Endothelial cell of umbilical vein (primary cell): ENCODE measurements around the gene CDIP1. TPM values are rescaled to one million over a fixed set of nuclear protein-coding genes. Genes with fewer than 3 reads are reported as not detected.

ENCODE experiments used
- BruUV-seq: library from RNA; stranded (reverse); fragments of 400-500 nt; replicated peaks from 2 replicates; lab custom pipeline; 2021; lab: Mats Ljungman, UMichigan
- CTCF ChIA-PET: fragments of 300-600, 350-600 bp; sonication (Branson Sonifier 250); formaldehyde crosslinking; loops from one replicate; lab custom pipeline; 2021; ENCODE audit warnings: antibody characterized with exemption, inconsistent platforms; lab: Charles Lee
- POLR2A ChIA-PET: fragments of 300-600, 350-600 bp; sonication (Branson Sonifier 250); formaldehyde crosslinking; loops from one replicate; lab custom pipeline; 2021; ENCODE audit warnings: antibody characterized with exemption, inconsistent platforms; lab: Charles Lee
- DNase-seq: peaks from one replicate; pipeline ENCODE4 v3.0.0-alpha.2; 2011; ENCODE audit warnings: low read depth, low spot score
- FAIRE-seq: peaks from 2 replicates; lab custom pipeline; 2011; peaks lifted over from hg19 to GRCh38; lab: Jason Lieb, UNC
- H2AFZ ChIP-seq: 2 replicates; pipeline ENCODE4 v1.6.0; 2012; ENCODE audit warnings: low read depth, low read length, control low read depth, inconsistent platforms
- H3K27ac ChIP-seq: 2 replicates; pipeline ENCODE4 v1.5.1; 2011; ENCODE audit warnings: low read depth, mild to moderate bottlenecking, control low read depth, low read length, moderate library complexity; ENCODE audit not compliant: insufficient read depth
- H3K27me3 ChIP-seq, 2 experiments: 2 replicates each; pipeline versions ENCODE4 v1.6.0 to v1.6.1; 2011; ENCODE audit warnings: low read length in 2 of 2, mixed read lengths in 1 of 2; ENCODE audit not compliant: control insufficient read depth in 2 of 2, insufficient read depth in 2 of 2
- H3K36me3 ChIP-seq, 2 experiments: 2 replicates in 1 of 2; 3 replicates in 1 of 2; pipeline ENCODE4 v1.5.1; 2011; ENCODE audit warnings: low read length in 2 of 2, mild to moderate bottlenecking in 1 of 2, moderate library complexity in 1 of 2; ENCODE audit not compliant: control insufficient read depth in 2 of 2, insufficient read depth in 2 of 2; ENCODE audit errors: extremely low read depth in 1 of 2
- H3K4me1 ChIP-seq: 3 replicates; pipeline ENCODE4 v1.5.1; 2011; ENCODE audit warnings: mild to moderate bottlenecking, low read length; ENCODE audit not compliant: control insufficient read depth, insufficient read depth; ENCODE audit errors: extremely low read depth
- H3K4me2 ChIP-seq: 2 replicates; pipeline ENCODE4 v1.6.1; 2011; ENCODE audit warnings: low read length, control low read depth, mixed read lengths; ENCODE audit not compliant: insufficient read depth
- H3K4me3 ChIP-seq, 3 experiments: fragments of 200-600 bp in 1 of 3; sonication (generic), shearing (Covaris generic) in 1 of 3; replicated peaks in 1 of 3; 2 replicates each; pipeline ENCODE4 v1.5.1; 2011 to 2016; ENCODE audit warnings: control low read depth in 3 of 3, low read length in 3 of 3, mild to moderate bottlenecking in 2 of 3, inconsistent platforms in 1 of 3, low read depth in 1 of 3, moderate library complexity in 1 of 3; ENCODE audit not compliant: insufficient read depth in 1 of 3
- H3K79me2 ChIP-seq: 2 replicates; pipeline ENCODE4 v1.6.0; 2012; ENCODE audit warnings: low read length, inconsistent platforms; ENCODE audit not compliant: control insufficient read depth, insufficient read depth
- H3K9ac ChIP-seq: replicated peaks from 2 replicates; pipeline ENCODE3; 2011; ENCODE audit warnings: low read length, control low read depth; ENCODE audit not compliant: insufficient read depth; ENCODE audit errors: extremely low read depth
- H3K9me1 ChIP-seq: replicated peaks from 3 replicates; pipeline ENCODE4 v1.6.0; 2011; ENCODE audit warnings: mild to moderate bottlenecking, low read length; ENCODE audit not compliant: control insufficient read depth, insufficient read depth; ENCODE audit errors: extremely low read depth
- H3K9me3 ChIP-seq: replicated peaks from 2 replicates; pipeline ENCODE4 v1.5.1; 2012; ENCODE audit warnings: low read length, inconsistent platforms; ENCODE audit not compliant: control insufficient read depth, insufficient read depth
- H4K20me1 ChIP-seq: replicated peaks from 2 replicates; pipeline ENCODE3; 2011; ENCODE audit warnings: mild to moderate bottlenecking, low read length; ENCODE audit not compliant: control insufficient read depth, insufficient read depth; ENCODE audit errors: extremely low read depth
- CTCF ChIP-seq, 2 donors: IDR thresholded peaks; 1 replicate in 1 of 2; 2 replicates in 1 of 2; pipeline ENCODE4 v1.5.1; 2011; ENCODE audit warnings: low read length in 2 of 2, mild to moderate bottlenecking in 2 of 2, moderate library complexity in 2 of 2, control low read depth in 1 of 2, inconsistent platforms in 1 of 2, low read depth in 1 of 2; ENCODE audit not compliant: insufficient read depth in 1 of 2; ENCODE audit errors: extremely low read depth in 1 of 2
- EZH2 ChIP-seq: IDR thresholded peaks from 2 replicates; pipeline ENCODE4 v1.6.1; 2012; ENCODE audit warnings: borderline replicate concordance, low read depth, mild to moderate bottlenecking, moderate library complexity, low read length, inconsistent platforms; ENCODE audit not compliant: severe bottlenecking
- FOS ChIP-seq: IDR thresholded peaks from 2 replicates; pipeline ENCODE4 v1.6.1; 2011; ENCODE audit warnings: mild to moderate bottlenecking, low read length, moderate library complexity, borderline replicate concordance; ENCODE audit not compliant: insufficient read depth
- GATA2 ChIP-seq: IDR thresholded peaks from 2 replicates; pipeline ENCODE4 v1.7.0; 2011; ENCODE audit warnings: low read depth, mild to moderate bottlenecking, moderate library complexity, mixed read lengths, low read length; ENCODE audit not compliant: insufficient read length, insufficient read depth
- JUN ChIP-seq: IDR thresholded peaks from 2 replicates; pipeline ENCODE4 v1.6.1; 2011; ENCODE audit warnings: borderline replicate concordance, low read depth; ENCODE audit not compliant: insufficient read length, insufficient read depth
- MAX ChIP-seq: IDR thresholded peaks from 2 replicates; pipeline ENCODE4 v1.6.1; 2011; ENCODE audit not compliant: insufficient read depth, insufficient read length
- MYC ChIP-seq: IDR thresholded peaks from one replicate; pipeline ENCODE4 v1.6.1; 2011; ENCODE audit warnings: mild to moderate bottlenecking, low read depth, low read length
- POLR2A ChIP-seq: IDR thresholded peaks from 2 replicates; pipeline ENCODE4 v1.6.1; 2012; ENCODE audit warnings: low read depth, mild to moderate bottlenecking, control low read depth, low read length
- POLR2AphosphoS5 ChIP-seq: IDR thresholded peaks from 2 replicates; pipeline ENCODE4 v1.6.1; 2012; ENCODE audit warnings: low read depth, mild to moderate bottlenecking, control low read depth, low read length, moderate library complexity; ENCODE audit not compliant: insufficient read depth
- dilution Hi-C: fragments of 300-500 bp; cut with MboI; formaldehyde crosslinking; loops from one replicate; pipeline ENCODE4 v1.15.0; 2019; ENCODE audit warnings: low sequenced_read_pairs; ENCODE audit not compliant: extremely low pct_ligation_motif_present
- intact Hi-C: fragments of 100-400 bp; cut with micrococcal nuclease; formaldehyde crosslinking; loops from one replicate; pipeline ENCODE4 v1.10.0; 2022
- polyA plus RNA-seq, 4 experiments: library from polyadenylated mRNA; depleted of rRNA in 3 of 4; stranded (reverse) in 3 of 4; unstranded in 1 of 4; fragments of >200 nt; gene quantifications; 2 replicates each; pipeline versions ENCODE4 v1.2.1 to v1.2.3, GENCODE V29; 2011 to 2012; ENCODE audit warnings: missing spikeins in 1 of 4
- total RNA-seq: library from RNA; stranded (reverse); gene quantifications from 2 replicates; pipeline ENCODE4 v1.2.3, GENCODE V29; 2021

Gene CDIP1
- total and polyA plus RNA-seq, 2 donors (not counting 3 experiments of a cell fraction or from before 2014, with no cell fraction given): 33.9 to 37.4 TPM

GRCh38 chr16:4580250-4580649 is 41.7 kb upstream of the CDIP1 start:
- no TSS peak for BruUV-seq
- no peaks in the 10 kb centered on the region for H3K27me3 ChIP-seq

GRCh38 chr16:4578961-4579530 is 40.5 kb upstream of the CDIP1 start:
- ChIA-PET POLR2A (no interaction called here), CTCF (interaction anchor here (1.2 to 1.4 kb wide), 2 partner anchors 8 to 30 kb away, joined by 3 to 5 read pairs; no protein-coding TSS in a partner anchor)
- H3K4me2 ChIP-seq: no peak overlapping the region
- no peaks in the 10 kb centered on the region for H3K36me3 ChIP-seq
- intact Hi-C loops: no loop called here
- TF ChIP-seq MAX: no peak
- no peak for TF ChIP-seq CTCF (IDR thresholded peaks at IDR 0.05; ENCODE audit: extremely low read depth in 1 of 2, insufficient read depth in 1 of 2, low read depth in 1 of 2, low read length in 2 of 2)
- no peak for TF ChIP-seq EZH2
- TF ChIP-seq MYC: no peak
- no peak for TF ChIP-seq GATA2
- TF ChIP-seq POLR2A: no peak
- TF ChIP-seq FOS: no peak
- no peak for TF ChIP-seq JUN
- TF ChIP-seq POLR2AphosphoS5: no peak
- no peaks in the 10 kb centered on the region for H4K20me1 ChIP-seq
- H2AFZ ChIP-seq: no peak overlapping the region
- H3K4me3 ChIP-seq: no peak overlapping the region
- H3K9ac ChIP-seq: no peak overlapping the region
- FAIRE-seq (no peak), DNase-seq (no peak)
- H3K9me3 ChIP-seq: no peaks in the 10 kb centered on the region
- dilution Hi-C loops: no loop called here
- no peaks in the 10 kb centered on the region for H3K4me1 ChIP-seq
- H3K27me3 ChIP-seq: no peaks in the 10 kb centered on the region
- H3K27ac ChIP-seq: no peak overlapping the region
- BruUV-seq: no TSS peak
- no peaks in the 10 kb centered on the region for H3K79me2 ChIP-seq
- no peaks in the 10 kb centered on the region for H3K9me1 ChIP-seq

More at GRCh38 chr16:4580250-4580649, 41.7 kb upstream of the CDIP1 start:
- Histone ChIP-seq H3K4me3 (no peak overlapping the region), H2AFZ (no peak overlapping the region), H3K4me1 (no peaks in the 10 kb centered on the region), H4K20me1 (no peaks in the 10 kb centered on the region), H3K9ac (no peak overlapping the region), H3K36me3 (no peaks in the 10 kb centered on the region), H3K9me3 (no peaks in the 10 kb centered on the region), H3K79me2 (no peaks in the 10 kb centered on the region), H3K27ac (no peak overlapping the region), H3K4me2 (no peak overlapping the region), H3K9me1 (no peaks in the 10 kb centered on the region)
- DNase-seq: no peak
- dilution Hi-C loops (no loop called here), intact Hi-C loops (no loop called here)
- no peak for FAIRE-seq
- no peak for TF ChIP-seq POLR2A
- TF ChIP-seq MYC: no peak
- no peak for TF ChIP-seq MAX
- no peak for TF ChIP-seq FOS
- TF ChIP-seq JUN: no peak
- TF ChIP-seq EZH2: no peak
- ChIA-PET CTCF (no interaction called here), POLR2A (no interaction called here)
